Thoracic aorta (tissue), 2 donors: ENCODE results near the gene TECPR2. TPM values are rescaled to one million over a fixed set of nuclear protein-coding genes. Genes with fewer than 3 reads are reported as not detected.
A peak's percentile ranks its signal among the peaks of the same experiment; 100 is the strongest.

Experiments used
- ATAC-seq: fragments of 150-250 bp; one replicate; pipeline ENCODE4 v1.8.0; 2017; ENCODE audit warnings: low read depth; ENCODE audit not compliant: insufficient number of reproducible peaks, low FRiP score
- DNase-seq: peaks from one replicate; pipeline ENCODE4 v3.0.0-alpha.2; 2020; ENCODE audit warnings: low spot score
- H3K27ac ChIP-seq, 2 donors: fragments of 200-600 bp; sonication (generic); 1 replicate in 1 of 2; 2 replicates in 1 of 2; pipeline ENCODE4 v1.5.1; 2016; ENCODE audit warnings: mild to moderate bottlenecking in 2 of 2, moderate library complexity in 2 of 2
- H3K27me3 ChIP-seq: fragments of 200-600 bp; sonication (generic); replicated peaks from 2 replicates; pipeline ENCODE4 v1.6.0; 2016; ENCODE audit warnings: mild to moderate bottlenecking; ENCODE audit not compliant: insufficient read depth
- H3K36me3 ChIP-seq: fragments of 200-600 bp; sonication (generic); one replicate; pipeline ENCODE4 v1.5.1; 2016
- H3K4me1 ChIP-seq, 2 donors: fragments of 200-600 bp; sonication (generic); 1 replicate in 1 of 2; 2 replicates in 1 of 2; pipeline versions ENCODE4 v1.5.1 to v1.6.0; 2016; ENCODE audit warnings: low read depth in 2 of 2, mild to moderate bottlenecking in 1 of 2; ENCODE audit not compliant: control insufficient read depth in 1 of 2
- H3K4me3 ChIP-seq: fragments of 200-600 bp; sonication (generic); 2 replicates; pipeline ENCODE4 v1.5.1; 2016; ENCODE audit warnings: mild to moderate bottlenecking
- H3K9me3 ChIP-seq: fragments of 200-600 bp; sonication (generic); 2 replicates; pipeline ENCODE4 v1.5.1; 2016
- CTCF ChIP-seq: fragments of 200-600 bp; sonication (generic); IDR thresholded peaks from one replicate; pipeline ENCODE4 v1.5.1; 2019; ENCODE audit warnings: antibody characterized with exemption
- total RNA-seq, 2 donors: library from RNA; depleted of rRNA; stranded (reverse); fragments of >200 nt; gene quantifications; one replicate each; pipeline versions ENCODE4 v1.1.0 to v1.2.3, GENCODE V29; 2016

The TECPR2 gene
- total RNA-seq, 2 donors from 2014 or later = 36.5 to 41.3 TPM

GRCh38 chr14:102505775-102506625 lies 143.3 kb downstream of the TECPR2 start:
- no peak for ATAC-seq
- Histone ChIP-seq H3K27ac (no peak overlapping the region), H3K27me3 (no peaks in the 10 kb centered on the region), H3K36me3 (peaks cover 2% of the 10 kb centered on the region), H3K4me3 (no peak overlapping the region), H3K4me1 (peaks cover under 1 to 19% of the 10 kb centered on the region in 2 donors), H3K9me3 (no peaks in the 10 kb centered on the region)
- DNase-seq = no peak
- no peak for TF ChIP-seq CTCF

GRCh38 chr14:102506626-102506925 lies 143.8 kb downstream of the TECPR2 start:
- Histone ChIP-seq H3K4me1 (peaks cover 0 to 19% of the 10 kb centered on the region in 2 donors), H3K36me3 (peaks cover 2% of the 10 kb centered on the region), H3K27ac (no peak overlapping the region), H3K27me3 (no peaks in the 10 kb centered on the region), H3K9me3 (no peaks in the 10 kb centered on the region), H3K4me3 (no peak overlapping the region)
- TF ChIP-seq CTCF = no peak
- DNase-seq (no peak), ATAC-seq (no peak)

- Histone ChIP-seq H3K4me3 (no peak overlapping the region), H3K4me1 (peaks cover 0 to 19% of the 10 kb centered on the region in 2 donors), H3K36me3 (peaks cover 2% of the 10 kb centered on the region), H3K9me3 (no peaks in the 10 kb centered on the region), H3K27ac (no peak overlapping the region), H3K27me3 (no peaks in the 10 kb centered on the region)
- no peak for TF ChIP-seq CTCF
- no peak for ATAC-seq
- DNase-seq = no peak
Observed at GRCh38 chr14:102507081-102507856, 144.5 kb downstream of the TECPR2 start.

- no peak for DNase-seq
- H3K4me3 ChIP-seq = no peak overlapping the region
- H3K27me3 ChIP-seq = no peaks in the 10 kb centered on the region
- no peak overlapping the region for H3K27ac ChIP-seq
- no peak for ATAC-seq
- no peak for TF ChIP-seq CTCF
- H3K9me3 ChIP-seq = no peaks in the 10 kb centered on the region
- peaks cover 0 to 19% of the 10 kb centered on the region in 2 donors for H3K4me1 ChIP-seq
- peaks cover 2% of the 10 kb centered on the region for H3K36me3 ChIP-seq
Observed at GRCh38 chr14:102507857-102508312, 145.1 kb downstream of the TECPR2 start.

GRCh38 chr14:102508410-102508773 lies 145.7 kb downstream of the TECPR2 start:
- H3K4me3 ChIP-seq = peak overlapping the region; percentile 75
- no peaks in the 10 kb centered on the region for H3K9me3 ChIP-seq
- peaks cover 0 to 19% of the 10 kb centered on the region in 2 donors for H3K4me1 ChIP-seq
- H3K27ac ChIP-seq = peak overlapping the region; percentile 32 to 62
- H3K36me3 ChIP-seq = peaks cover 2% of the 10 kb centered on the region
- no peaks in the 10 kb centered on the region for H3K27me3 ChIP-seq
- no peak for DNase-seq
- TF ChIP-seq CTCF = no peak
- ATAC-seq = no peak
